Urothelium cell line (cell line): ENCODE measurements around the gene SLC16A14.
"Not testable (repeated sequence)": the region's sequence is repeated elsewhere in the genome, so short reads cannot be mapped to it uniquely, and the experiment has no call there.

Experiments used
- DNase-seq: peaks from one replicate; pipeline ENCODE4 v3.0.0; 2011; ENCODE audit warnings: low spot score, mixed read lengths
- FAIRE-seq: peaks from 2 replicates; lab custom pipeline; 2011; peaks lifted over from hg19 to GRCh38; lab: Jason Lieb, UNC

Gene SLC16A14, protein sequence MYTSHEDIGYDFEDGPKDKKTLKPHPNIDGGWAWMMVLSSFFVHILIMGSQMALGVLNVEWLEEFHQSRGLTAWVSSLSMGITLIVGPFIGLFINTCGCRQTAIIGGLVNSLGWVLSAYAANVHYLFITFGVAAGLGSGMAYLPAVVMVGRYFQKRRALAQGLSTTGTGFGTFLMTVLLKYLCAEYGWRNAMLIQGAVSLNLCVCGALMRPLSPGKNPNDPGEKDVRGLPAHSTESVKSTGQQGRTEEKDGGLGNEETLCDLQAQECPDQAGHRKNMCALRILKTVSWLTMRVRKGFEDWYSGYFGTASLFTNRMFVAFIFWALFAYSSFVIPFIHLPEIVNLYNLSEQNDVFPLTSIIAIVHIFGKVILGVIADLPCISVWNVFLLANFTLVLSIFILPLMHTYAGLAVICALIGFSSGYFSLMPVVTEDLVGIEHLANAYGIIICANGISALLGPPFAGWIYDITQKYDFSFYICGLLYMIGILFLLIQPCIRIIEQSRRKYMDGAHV

GRCh38 chr2:230068651-230069055 is at the start of gene SLC16A14:
Gene SLC16A14 (minus strand): TSS chr2:230068924. CDS start chr2:230059352, 9,572 bp downstream.
- FAIRE-seq (no peak), DNase-seq (peak; percentile 45)

GRCh38 chr2:230106771-230107170 is 38.0 kb upstream of the SLC16A14 start:
- FAIRE-seq: no peak
- DNase-seq: no peak

DNA sequence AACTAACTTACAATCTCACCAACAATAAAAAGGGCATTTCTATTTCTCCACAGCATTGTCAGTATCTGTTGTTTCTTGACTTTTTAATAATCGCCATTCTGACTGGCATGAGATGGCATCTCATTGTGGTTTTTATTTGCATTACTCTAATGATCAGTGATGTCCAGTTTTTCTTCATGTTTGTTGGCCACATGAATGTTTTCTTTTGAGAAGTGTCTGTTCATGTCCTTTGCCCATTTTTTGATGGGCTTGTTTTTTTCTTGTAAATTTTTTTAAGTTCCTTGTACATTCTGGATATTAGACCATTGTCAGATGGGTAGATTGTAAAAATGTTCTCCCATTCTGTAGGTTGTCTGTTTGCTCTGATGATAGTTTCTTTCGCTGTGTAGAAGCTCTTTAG is 33.2 kb upstream of the SLC16A14 start:
- DNase-seq: not testable (repeated sequence)

GRCh38 chr2:230097841-230098240 is 29.1 kb upstream of the SLC16A14 start:
- FAIRE-seq (no peak), DNase-seq (no peak)

More for the DNA sequence above, 33.2 kb upstream of the SLC16A14 start:
- not testable (repeated sequence) for FAIRE-seq

GRCh38 chr2:230097424-230097823 is 28.7 kb upstream of the SLC16A14 start:
- DNase-seq: no peak
- FAIRE-seq: no peak

- FAIRE-seq (no peak), DNase-seq (no peak)
Measured at GRCh38 chr2:230090967-230091366, 22.2 kb upstream of the SLC16A14 start.

GRCh38 chr2:230085201-230085600 is 16.5 kb upstream of the SLC16A14 start:
- FAIRE-seq: no peak
- no peak for DNase-seq

DNA sequence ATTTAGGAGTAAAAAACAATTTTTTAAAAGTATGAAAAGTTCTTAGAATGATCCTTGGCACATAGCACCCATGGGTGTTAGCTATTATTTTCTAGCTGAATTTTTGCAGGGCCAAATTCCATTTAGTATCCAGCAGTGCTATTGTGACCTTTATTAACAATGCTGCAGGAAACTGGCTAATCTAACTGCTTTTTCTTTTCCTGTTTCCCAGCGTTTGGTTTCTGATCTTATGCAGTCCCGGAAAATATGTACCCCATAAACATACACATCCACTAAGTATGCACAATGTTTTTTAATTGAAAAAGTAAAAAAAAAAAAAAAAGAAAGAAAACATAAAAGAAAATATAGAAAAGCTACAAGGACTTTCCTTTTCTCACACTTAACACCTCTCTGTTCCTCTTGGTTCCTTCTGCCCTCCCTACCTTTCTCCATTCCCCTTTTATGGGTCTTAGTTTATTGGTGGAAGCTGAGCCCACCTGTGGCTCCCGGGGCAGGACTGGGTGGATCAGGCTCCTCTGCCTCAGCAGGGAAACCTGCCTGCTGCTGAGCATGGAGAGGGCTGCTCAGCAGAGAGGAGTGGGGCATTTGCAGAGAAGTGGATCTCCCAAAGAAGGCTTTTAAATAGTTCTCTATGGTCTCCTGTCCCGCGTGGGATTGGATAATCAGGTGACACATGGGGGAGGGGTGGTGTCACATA is 9.3 kb upstream of the SLC16A14 start:
- FAIRE-seq: no peak
- no peak for DNase-seq

DNA sequence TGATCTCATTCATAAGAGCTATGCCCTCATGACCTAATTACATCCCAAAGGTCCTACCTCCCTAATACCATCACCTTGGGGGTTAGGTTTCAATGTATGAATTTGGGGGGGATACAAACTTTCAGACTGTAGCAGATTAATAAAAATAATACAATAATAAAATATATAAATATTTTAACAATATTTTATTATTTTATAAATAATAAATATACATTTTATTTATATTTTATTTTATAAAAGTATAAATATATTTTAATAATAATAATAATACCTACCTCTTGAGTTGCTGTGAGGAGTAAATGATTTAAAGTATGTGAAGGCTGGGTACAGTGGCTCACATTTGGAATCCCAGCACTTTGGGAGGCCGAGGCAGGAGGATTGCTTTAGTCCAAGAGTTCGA is 8.1 kb upstream of the SLC16A14 start:
- DNase-seq: no peak
- no peak for FAIRE-seq

DNA sequence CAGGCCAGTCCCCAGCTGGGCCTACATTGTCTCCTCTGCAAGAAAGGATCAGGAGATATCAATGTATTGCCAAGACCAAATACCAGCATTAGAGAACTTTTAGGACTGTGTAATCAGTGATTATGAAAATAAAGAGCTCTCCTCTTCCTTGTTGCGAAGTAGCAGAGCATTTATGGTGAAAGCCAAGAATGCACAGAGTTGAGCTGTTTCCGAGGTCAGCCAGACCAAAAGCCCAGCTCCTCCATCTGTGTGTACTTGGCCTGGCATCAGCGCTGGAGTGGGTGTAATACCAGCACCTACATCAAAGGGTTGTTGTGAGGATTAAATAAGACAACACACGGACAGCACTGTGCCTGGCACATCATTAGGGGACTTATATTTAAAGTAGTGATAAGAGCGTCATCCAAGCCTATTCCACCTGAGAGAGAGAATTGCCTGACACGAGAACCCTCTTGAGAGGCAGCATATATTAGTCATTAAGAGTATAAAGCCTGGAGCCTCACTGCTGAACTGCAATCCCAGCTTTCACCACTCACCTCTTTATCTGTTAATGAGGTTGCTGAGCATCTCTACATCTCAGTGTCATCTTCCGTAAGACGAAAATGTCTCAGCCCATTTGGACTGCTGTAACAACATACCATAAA is 7.4 kb upstream of the SLC16A14 start:
- FAIRE-seq: no peak

GRCh38 chr2:230071421-230071820 is 2.7 kb upstream of the SLC16A14 start:
- FAIRE-seq (no peak), DNase-seq (no peak)

More for the DNA sequence above, 7.4 kb upstream of the SLC16A14 start:
- no peak for DNase-seq

DNA sequence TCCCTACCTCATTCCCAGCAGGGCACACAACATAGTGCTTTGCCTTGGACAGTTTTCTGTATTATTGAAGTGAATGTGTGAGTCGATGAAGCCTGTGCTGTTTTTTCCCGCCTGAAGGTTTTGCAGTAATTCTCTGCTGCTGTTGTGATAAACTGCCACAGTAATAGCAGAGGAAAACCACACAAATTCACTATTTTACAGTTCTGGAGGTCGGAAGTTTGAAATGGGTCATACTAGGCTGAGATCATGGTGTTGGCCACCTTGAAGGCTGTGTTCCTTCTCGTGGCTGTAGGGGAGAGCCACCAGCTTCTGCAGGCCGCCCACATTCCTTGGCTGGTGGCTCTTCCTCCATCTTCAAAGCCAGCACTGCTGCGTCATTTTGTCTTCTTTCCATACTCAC is 678 bp upstream of the SLC16A14 start:
- FAIRE-seq: no peak
- DNase-seq: no peak

- FAIRE-seq: no peak
- DNase-seq: peak; percentile 62
Measured at GRCh38 chr2:230068016-230068650, 591 bp downstream of the SLC16A14 start.

DNA sequence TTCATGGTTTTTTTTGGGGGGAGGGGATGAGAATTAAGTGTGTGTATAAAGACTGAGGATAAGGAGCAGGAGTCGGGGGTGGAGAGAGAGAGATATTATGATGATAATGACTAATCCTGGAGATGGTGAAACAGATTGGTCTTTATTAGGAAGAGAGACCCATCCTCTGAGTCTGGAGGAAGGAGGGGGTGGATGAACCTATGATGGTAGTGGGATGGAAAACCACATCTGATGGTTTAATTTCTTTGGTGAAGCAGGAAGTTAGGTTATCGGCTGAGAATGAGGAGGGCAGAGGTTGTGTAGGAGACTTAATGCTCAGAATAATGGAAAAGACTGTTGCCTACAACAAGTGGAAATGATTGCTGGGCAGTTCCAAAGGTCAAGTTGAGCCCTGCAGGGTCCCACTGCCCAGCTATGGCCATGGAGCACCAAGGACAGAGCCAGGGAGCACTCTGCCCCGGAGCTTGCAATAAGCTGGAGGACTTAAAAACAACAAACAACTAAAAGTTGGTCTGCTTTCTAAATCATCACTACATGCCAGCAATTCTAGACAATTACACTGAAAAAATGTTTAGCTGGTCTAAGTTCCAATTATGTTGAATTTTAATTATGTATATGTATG is 7.9 kb downstream of the SLC16A14 start:
- FAIRE-seq: no peak
- no peak for DNase-seq

- peak; percentile 18 for DNase-seq
- FAIRE-seq: no peak
Measured at GRCh38 chr2:230053753-230054478, 14.8 kb downstream of the SLC16A14 start.

- FAIRE-seq: no peak
Measured at GRCh38 chr2:230052299-230052698, 16.4 kb downstream of the SLC16A14 start.

DNA sequence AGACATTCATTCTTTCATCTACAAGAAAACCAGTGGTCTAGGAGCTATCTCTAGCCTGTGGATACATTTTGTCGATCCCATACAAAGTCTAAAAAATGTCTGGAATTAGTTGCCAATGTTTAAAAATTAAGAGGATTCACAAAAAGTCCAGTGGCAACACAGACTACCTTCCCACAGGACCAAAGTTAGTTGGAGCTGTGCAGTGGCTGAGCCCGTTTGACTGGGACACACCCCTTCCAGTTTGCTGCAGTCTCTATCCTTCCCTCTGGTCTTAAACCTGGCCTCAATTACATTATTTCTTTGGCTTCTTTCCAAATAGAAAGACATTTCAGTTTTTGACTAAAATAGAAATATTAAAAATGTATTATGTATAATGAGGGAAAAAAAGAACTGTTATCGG is 18.6 kb downstream of the SLC16A14 start:
- DNase-seq: no peak
- FAIRE-seq: no peak

More at GRCh38 chr2:230052299-230052698, 16.4 kb downstream of the SLC16A14 start:
- DNase-seq: no peak

- FAIRE-seq (no peak), DNase-seq (no peak)
Measured at GRCh38 chr2:230048010-230048671, 20.6 kb downstream of the SLC16A14 start.

DNA sequence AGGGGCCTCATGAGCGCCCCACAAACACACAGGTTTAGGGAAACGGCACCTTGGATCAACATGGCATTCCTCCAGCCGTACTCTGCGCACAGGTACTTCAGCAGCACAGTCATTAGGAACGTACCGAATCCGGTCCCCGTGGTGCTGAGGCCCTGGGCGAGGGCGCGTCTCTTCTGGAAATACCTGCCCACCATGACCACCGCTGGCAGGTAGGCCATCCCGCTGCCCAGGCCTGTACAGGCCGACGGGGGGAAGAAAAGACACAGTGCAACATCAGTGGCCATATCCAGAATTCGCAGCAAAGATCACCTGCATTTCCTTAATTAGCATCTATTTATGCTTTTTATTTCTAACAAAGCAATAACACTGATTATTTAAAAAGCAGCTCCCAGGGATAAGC is 22.2 kb downstream of the SLC16A14 start:
- DNase-seq: no peak
- no peak for FAIRE-seq
